ENCODE data around the gene ITIH6.
"Not testable (repeated sequence)": the region's sequence is repeated elsewhere in the genome, so short reads cannot be mapped to it uniquely, and the experiment has no call there.

GRCh38 chrX:54736298-54736942 lies 61.6 kb downstream of the ITIH6 start:
- not testable (repeated sequence) for TF ChIP-seq CTCF (IDR thresholded peaks at IDR 0.05; ENCODE audit: low read length); EZH2 (IDR thresholded peaks at IDR 0.05; ENCODE audit: borderline replicate concordance, low read length)

Measured in OCI-LY1 (cell line).